GM20431 (cell line): Measurements from ENCODE around the gene ORAI3.
"Not testable (repeated sequence)": the region's sequence is repeated elsewhere in the genome, so short reads cannot be mapped to it uniquely, and the experiment has no call there.

Experiments used
- in situ Hi-C: fragments of 300-500 bp; cut with MseI, MboI; formaldehyde crosslinking; loops from one replicate; pipeline ENCODE4 v1.15.0; 2020; ENCODE audit warnings: low sequenced_read_pairs; ENCODE audit not compliant: unreplicated experiment

Gene ORAI3

GRCh38 chr16:30923554-30924075 is 25.3 kb upstream of the ORAI3 start, which contains the start of gene FBXL19:
FBXL19 (plus strand) TSS chr16:30923572; CDS start chr16:30925755, 2,183 bp downstream.
- in situ Hi-C loops = no loop called here

- in situ Hi-C loops = no loop called here
These were observed 24.6 kb upstream of the ORAI3 start for GRCh38 chr16:30924076-30924912.

GRCh38 chr16:30924913-30925631 is 23.8 kb upstream of the ORAI3 start:
- in situ Hi-C loops = no loop called here

GRCh38 chr16:30925632-30925987 is 23.3 kb upstream of the ORAI3 start:
- in situ Hi-C loops = no loop called here

- in situ Hi-C loops = no loop called here
These were observed 22.7 kb upstream of the ORAI3 start for GRCh38 chr16:30925995-30926811.

- in situ Hi-C loops = no loop called here
These were observed 21.7 kb upstream of the ORAI3 start for GRCh38 chr16:30926937-30927788.

GRCh38 chr16:30927789-30928378 is 21.0 kb upstream of the ORAI3 start:
- in situ Hi-C loops = no loop called here

GRCh38 chr16:30928390-30928789 is 20.5 kb upstream of the ORAI3 start:
- in situ Hi-C loops = no loop called here

- in situ Hi-C loops = no loop called here
These were observed 19.7 kb upstream of the ORAI3 start for GRCh38 chr16:30929167-30929566.

GRCh38 chr16:30930160-30930571 is 18.7 kb upstream of the ORAI3 start:
- in situ Hi-C loops = no loop called here

GRCh38 chr16:30931068-30931650 is 17.7 kb upstream of the ORAI3 start:
- in situ Hi-C loops = no loop called here

GRCh38 chr16:30934827-30935557 is 13.9 kb upstream of the ORAI3 start:
- in situ Hi-C loops = no loop called here

GRCh38 chr16:30937692-30938091 is 11.2 kb upstream of the ORAI3 start:
- in situ Hi-C loops = no loop called here

- in situ Hi-C loops = not testable (repeated sequence)
These were observed 9.3 kb upstream of the ORAI3 start for GRCh38 chr16:30939571-30939970.

- in situ Hi-C loops = no loop called here
These were observed 7.1 kb upstream of the ORAI3 start for GRCh38 chr16:30941600-30942425.

GRCh38 chr16:30942426-30942806 is 6.5 kb upstream of the ORAI3 start:
- in situ Hi-C loops = no loop called here

- in situ Hi-C loops = no loop called here
These were observed 4.5 kb upstream of the ORAI3 start for GRCh38 chr16:30944352-30944751.
